ENCODE measurements around the gene SKIC2.
"Not testable (repeated sequence)": the region's sequence is repeated elsewhere in the genome, so short reads cannot be mapped to it uniquely, and the experiment has no call there.

Gene SKIC2

DNA sequence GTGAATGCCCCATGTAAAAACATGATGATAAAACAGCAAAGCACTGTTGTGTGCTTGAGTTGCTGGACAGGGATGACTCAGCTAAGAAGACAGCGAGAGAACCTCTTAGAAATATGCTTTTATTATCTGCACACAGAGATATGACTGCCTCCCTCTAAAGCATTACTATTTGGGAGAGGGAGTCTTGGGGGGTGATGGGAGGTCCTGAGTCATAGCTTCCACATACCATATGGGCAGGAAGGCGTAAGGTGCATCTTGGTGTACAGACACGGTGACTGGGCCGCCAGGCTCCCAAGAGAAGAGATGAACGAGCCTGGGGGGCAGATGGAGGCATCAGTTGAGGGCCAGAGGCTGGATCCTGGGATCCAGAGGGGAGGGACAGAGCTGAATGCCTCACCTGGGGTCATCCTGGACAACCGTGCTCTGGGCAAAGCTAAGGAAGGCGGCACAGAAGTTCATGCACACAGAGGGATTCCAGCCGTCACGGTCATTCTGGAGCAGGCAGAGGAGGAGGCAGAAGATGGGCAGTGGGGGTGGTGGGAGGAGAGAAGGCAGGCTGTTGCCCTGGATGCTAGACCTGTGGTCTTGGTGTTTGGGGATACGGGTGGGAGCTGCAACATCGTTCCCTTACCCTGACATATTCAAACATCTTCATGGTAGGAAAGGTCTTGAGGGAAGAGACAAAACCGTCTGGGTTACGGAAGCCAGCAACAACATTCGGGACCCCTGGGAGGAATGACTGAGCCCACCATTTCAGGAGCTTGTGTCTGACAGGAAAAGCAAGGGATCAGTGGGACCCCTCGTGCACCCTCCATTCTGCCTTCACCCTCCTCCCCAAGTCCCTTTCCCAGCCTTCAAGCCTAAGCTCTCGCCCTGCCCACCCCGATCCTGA lies 11.0 kb downstream of the SKIC2 start:
- DNase-seq (ENCODE audit: low read depth in 2 of 2) = no peak

DNA sequence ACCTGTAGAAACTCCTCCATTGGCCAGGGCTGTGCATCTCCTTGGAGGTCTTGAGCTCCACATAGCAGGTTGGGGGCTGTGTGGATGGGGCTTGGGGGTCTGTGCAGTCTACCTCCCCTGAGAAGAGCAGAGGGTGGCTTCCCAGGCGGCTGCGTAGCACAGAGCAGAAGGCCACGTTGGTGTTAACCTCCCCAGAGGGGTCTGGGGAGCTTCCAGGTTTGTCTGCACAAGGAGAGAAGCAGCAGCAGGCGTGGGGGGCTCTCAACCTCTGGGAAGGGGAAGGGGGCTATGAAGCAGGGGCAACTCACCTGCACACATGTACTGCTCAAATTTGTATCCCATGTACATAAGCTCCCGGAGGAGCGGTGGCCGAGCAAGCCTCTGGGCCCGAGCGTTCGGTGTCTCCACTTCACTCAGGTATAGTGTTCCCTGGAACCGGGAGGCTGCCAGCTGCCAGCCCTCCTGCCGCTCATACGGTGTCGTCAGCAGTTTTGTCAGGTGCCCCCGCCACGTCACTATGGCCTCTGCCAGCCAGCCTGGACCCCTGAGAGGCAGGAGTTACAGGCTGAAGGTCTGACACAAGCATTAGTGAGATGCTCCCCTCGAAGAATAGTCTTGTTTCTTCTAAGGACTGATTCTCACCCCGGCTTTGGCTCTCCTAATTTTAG lies 11.8 kb downstream of the SKIC2 start:
- no peak for DNase-seq (ENCODE audit: low read depth in 2 of 2)

DNA sequence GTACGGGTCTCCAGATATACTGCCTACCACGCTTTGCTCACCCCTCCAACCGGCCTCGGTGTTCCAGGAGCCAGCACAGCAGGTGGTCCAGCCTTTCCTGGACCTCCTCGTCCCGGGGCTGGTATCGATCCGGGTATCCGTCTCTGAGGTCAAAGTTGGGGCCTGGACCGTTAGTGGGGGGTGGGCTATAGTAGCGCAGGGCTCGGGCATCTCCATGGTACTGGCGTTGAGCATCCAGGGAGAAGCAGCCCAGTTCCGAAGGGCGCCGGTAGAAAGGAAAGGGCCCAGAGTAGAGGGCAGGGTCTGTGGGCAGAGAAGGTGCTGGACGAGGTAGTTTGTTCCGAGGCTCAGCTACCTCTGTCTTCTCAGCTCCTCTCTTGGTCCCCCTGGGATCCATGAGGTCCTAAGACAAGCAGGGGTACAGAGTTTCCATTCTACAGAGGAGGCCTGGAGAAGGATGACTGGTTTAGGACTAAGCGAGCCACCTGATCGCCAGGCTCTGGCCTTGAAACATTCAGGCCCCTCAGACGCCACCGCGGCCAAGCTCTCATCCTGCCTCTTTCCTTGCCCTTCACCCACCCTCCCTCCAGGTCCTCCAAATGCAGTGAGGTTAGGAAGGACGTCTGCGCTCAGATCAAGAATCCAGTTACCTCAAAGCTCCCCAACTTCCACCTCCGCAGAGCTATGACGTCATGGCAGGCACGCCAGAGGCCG lies 12.5 kb downstream of the SKIC2 start:
- no peak for DNase-seq (ENCODE audit: low read depth in 2 of 2)

DNA sequence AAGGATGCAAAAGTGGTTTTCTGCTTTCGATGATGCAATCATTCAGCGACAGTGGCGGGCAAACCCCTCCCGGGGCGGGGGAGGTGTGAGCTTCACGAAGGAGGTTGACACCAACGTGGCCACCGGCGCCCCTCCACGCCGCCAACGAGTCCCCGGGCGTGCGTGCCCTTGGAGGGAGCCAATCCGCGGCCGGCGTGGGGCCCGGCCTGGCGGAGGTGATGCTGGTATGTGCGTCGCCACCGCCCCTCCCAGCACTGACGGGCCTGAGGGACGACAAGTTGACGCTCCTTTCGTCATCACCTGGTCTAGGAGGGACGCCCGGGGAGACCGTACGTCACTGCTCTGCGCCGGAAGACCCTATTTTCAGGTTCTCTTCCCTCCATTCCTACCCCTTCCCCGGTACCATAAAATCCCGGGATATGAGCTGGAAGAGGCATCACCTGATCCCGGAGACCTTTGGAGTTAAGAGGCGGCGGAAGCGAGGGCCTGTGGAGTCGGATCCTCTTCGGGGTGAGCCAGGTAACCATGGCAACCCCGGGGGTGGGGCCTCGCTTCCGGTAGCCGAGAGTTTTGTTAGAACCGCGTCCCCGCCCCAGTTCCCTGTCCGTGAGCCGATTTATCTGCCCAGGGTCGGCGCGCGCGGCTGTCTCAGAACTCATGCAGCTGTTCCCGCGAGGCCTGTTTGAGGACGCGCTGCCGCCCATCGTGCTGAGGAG lies 13.2 kb downstream of the SKIC2 start, which contains the start of gene DXO:
Gene DXO (minus strand): TSS at position 146 of the 716 bp plus-strand sequence. CDS start 463 bp downstream, outside the sequence.
- peak; percentile 96 to 97 for DNase-seq (ENCODE audit: low read depth in 2 of 2)

DNA sequence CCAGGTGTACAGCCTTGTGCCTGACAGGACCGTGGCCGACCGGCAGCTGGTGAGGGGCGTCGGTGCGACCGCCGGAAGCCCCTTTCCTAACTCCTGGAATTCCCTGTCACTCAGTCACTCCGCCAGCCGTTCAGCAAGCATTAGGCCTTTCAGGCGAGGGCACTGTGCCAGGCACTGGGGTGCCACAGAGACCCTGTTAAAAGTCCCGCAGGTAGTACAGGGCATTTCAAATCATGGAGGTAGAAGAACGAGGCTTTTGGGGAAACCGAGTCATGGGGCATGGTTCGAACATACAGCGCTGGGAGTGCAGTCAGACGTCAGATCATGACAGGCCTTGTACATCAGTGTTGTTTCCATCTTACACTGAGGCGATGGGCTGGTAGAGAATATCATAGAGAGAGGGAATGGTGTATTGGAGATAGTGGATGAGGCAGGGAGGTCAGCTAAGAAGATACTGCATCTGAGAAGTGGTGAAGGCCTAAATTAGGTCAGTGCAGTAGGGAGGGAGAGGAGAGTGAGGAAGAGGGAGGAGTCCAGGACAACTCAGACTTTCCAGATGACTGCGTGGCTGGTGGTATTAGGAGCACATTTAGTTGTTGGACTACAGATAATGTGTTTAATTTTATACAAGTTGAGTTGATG lies 13.9 kb downstream of the SKIC2 start:
- no peak for DNase-seq (ENCODE audit: low read depth in 2 of 2)

DNA sequence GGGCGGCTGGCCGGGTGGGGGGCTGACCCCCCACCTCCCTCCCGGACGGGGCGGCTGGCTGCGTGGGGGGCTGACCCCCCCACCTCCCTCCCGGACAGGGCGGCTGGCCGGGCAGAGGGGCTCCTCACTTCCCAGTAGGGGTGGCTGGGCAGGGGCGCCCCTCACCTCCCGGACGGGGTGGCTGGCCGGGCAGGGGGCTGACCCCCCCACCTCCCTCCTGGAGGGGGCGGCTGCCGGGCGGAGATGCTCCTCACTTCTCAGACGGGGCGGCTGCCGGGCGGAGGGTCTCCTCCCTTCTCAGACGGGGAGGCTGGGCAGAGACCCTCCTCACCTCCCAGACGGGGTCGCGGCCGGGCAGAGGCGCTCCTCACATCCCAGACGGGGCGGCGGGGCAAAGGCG lies 17.1 kb downstream of the SKIC2 start:
- not testable (repeated sequence) for DNase-seq (ENCODE audit: low read depth in 2 of 2)

DNA sequence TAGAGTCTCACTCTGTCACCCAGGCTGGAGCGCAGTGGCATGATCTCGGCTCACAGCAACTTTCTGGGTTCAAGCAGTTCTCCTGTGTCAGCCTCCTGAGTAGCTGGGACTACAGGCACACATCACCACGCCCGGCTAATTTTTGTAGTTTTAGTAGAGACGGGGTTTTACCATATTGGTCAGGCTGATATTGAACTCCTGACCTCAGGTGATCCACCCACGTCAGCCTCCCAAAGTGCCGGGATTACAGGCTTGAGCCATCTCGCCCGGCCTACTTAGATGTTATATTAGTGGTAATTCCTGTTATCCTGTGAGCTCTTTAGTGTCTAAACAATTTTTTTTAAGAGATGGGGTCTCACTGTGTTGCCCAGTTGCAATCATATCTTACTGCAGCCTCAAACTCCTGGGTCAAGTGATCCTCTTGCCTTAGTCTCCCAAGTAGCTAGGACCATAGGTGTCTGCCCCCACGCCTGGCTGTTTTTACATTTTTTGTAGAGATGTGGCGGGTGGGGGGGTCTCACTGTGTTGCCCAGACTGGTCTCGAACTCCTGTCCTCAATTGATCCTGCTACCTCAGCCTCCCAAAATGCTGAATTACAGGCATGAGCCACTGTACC lies 18.9 kb downstream of the SKIC2 start:
- no peak for DNase-seq (ENCODE audit: low read depth in 2 of 2)

GRCh38 chr6:31978831-31979230 lies 19.9 kb downstream of the SKIC2 start:
- no peak for DNase-seq (ENCODE audit: low read depth in 2 of 2)

DNA sequence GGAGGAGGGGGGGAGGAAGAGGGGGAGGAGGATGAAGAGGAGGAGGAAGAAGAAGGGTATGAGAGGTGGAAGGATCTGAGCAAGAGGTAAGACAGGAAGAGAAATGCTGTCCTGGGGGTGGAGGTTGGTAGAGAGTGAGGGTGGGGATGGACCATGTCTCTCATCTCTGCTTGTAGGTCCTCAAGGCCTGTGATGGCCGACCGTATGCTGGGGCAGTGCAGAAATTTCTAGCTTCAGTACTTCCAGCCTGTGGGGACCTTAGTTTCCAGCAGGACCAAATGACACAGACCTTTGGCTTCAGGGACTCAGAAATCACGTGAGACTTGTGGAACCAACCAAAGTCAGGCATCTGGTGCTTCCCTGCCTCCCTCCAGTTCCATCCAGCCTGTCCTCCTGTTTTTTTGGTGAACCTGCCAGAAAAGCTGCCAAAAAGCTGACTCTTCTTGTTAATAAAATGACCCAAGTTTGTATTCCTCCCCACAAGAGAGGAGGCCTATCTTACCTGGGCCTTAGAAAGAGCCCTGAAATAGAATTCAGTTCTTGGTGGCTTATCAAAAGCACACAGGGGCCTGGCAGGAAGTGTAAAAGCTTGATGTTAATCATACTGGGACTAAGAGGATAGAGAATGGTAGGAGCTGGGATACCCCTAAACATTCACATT lies 20.4 kb downstream of the SKIC2 start:
- DNase-seq (ENCODE audit: low read depth in 2 of 2) = no peak

DNA sequence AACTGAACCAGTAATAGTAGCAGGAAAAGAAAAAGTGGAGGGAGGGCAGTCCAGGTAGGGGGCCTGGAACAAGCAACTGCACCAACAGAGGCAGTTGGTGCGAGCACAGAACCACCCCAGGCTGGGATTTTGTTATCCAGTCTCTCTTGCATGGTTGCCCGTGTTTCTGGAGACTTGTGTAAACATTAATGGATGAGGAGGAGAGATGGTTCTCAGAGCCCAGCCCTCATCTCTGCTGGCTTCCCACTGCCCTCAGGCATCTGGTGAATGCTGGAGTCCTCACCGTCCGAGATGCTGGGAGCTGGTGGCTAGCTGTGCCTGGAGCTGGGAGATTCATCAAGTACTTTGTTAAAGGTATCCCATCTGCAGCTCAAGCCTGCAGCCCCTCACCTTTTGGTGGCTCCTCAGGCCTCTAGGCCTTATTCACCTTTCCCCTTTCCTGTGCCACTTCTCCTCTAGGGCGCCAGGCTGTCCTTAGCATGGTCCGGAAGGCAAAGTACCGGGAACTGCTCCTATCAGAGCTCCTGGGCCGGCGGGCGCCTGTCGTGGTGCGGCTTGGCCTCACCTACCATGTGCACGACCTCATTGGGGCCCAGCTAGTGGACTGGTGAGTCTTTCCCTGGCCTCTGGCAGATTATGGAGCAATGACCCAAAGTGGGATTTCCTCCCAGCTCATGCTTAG lies 21.4 kb downstream of the SKIC2 start:
- not testable (repeated sequence) for DNase-seq (ENCODE audit: low read depth in 2 of 2)

GRCh38 chr6:31980998-31981397 lies 22.0 kb downstream of the SKIC2 start:
- DNase-seq (ENCODE audit: low read depth in 2 of 2) = not testable (repeated sequence)

DNA sequence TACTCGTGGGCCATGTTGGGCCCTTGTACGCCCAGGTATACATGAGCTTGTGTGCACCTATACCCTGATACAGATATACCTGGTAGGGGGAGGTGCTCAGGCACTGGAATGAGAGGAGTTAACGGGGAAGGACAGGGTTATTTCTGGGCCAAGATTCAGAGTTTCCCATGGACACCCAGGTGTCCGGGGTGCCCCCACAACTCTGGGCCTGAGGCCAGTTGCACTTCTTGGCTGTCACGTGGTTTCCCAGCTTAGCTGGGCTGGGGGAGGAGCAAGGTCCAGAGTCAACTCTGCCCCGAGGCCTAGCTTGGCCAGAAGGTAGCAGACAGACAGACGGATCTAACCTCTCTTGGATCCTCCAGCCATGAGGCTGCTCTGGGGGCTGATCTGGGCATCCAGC lies 22.8 kb downstream of the SKIC2 start, which contains the start of gene C4A:
Gene C4A (plus strand): TSS at position 314 of the 400 bp plus-strand sequence. CDS start 51 bp downstream, at position 365.
- not testable (repeated sequence) for DNase-seq (ENCODE audit: low read depth in 2 of 2)

DNA sequence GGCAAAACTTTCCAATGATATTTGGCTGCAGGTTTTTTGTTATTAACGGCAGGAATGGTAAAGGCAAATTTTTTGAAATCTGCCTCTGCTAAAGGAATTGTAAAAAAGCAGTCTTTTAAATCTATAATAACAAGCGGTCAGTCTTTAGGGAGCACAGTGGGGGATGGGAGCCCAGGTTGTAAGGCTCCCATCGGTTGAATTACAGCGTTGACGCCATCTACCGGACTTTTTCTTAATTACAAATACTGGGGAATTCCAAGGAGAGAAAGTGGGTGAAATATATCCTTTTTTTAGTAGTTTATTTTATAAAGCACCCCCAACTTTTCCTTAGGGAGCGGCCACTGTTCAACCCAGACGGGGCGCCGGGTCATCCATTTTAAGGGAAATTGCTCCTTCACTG lies 30.4 kb downstream of the SKIC2 start:
- DNase-seq (ENCODE audit: low read depth in 2 of 2) = not testable (repeated sequence)

GRCh38 chr6:31994421-31994820 lies 35.4 kb downstream of the SKIC2 start:
- DNase-seq (ENCODE audit: low read depth in 2 of 2) = not testable (repeated sequence)

- not testable (repeated sequence) for DNase-seq (ENCODE audit: low read depth in 2 of 2)
Observed at GRCh38 chr6:31996385-31996784, 37.4 kb downstream of the SKIC2 start.

DNA sequence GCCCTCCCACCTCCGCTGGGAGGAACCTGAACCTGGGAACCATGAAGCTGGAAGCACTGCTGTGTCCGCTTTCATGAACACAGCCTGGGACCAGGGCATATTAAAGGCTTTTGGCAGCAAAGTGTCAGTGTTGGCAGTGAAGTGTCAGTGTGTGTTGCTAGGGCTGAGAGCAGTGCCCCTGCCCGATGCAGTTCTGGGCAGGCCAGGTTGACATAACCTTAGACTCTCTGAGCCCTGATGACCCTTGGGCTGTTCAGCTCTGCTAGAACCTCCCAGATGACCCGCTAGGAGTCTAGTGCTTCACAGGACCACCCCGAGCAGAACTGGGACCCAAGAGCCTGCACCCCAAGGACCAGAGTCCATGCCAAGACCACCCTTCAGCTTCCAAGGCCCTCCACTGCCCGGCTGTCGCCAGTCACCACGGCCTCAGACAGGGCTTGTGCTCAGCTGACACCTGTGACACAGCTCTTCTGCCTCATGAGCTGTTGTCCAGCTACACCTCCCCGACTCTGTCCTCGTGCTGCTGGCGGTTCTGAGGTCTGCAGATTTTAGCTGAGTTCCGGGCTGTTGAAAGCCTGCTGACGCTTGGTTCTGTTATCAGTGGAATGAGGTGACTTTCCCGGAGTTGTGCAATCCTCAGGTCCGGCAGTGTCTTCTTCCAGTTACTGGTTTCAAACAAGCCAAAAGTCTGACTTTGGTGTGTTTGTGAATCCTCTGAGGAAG lies 43.7 kb downstream of the SKIC2 start:
- DNase-seq (ENCODE audit: low read depth in 2 of 2) = not testable (repeated sequence)

- DNase-seq (ENCODE audit: low read depth in 2 of 2) = not testable (repeated sequence)
Observed at GRCh38 chr6:32003301-32003700, 44.3 kb downstream of the SKIC2 start.

- not testable (repeated sequence) for DNase-seq (ENCODE audit: low read depth in 2 of 2)
Observed at GRCh38 chr6:32004393-32004792, 45.4 kb downstream of the SKIC2 start.

All from fibroblast of skin of left biceps (primary cell).